GM23248 (cell line): ENCODE data around the gene MAPK8IP3. TPM values are rescaled to one million over a fixed set of nuclear protein-coding genes. Genes with fewer than 3 reads are reported as not detected.

ENCODE experiments used
- DNase-seq: peaks from one replicate; pipeline ENCODE4 v3.0.0-alpha.2; 2015
- H2AFZ ChIP-seq: fragments of 200-600 bp; sonication (generic); 2 replicates; pipeline ENCODE4 v1.6.1; 2016; ENCODE audit warnings: antibody characterized with exemption
- H3F3A ChIP-seq: fragments of 200-600 bp; sonication (generic); 2 replicates; pipeline ENCODE4 v1.6.1; 2016; ENCODE audit warnings: mild to moderate bottlenecking, antibody characterized with exemption, mixed run types; ENCODE audit not compliant: insufficient read depth
- H3K27ac ChIP-seq: fragments of 200-600 bp; sonication (generic); 2 replicates; pipeline ENCODE4 v1.5.1; 2016; ENCODE audit warnings: mild to moderate bottlenecking
- H3K27me3 ChIP-seq: fragments of 200-600 bp; sonication (generic); replicated peaks from 2 replicates; pipeline ENCODE4 v1.6.1; 2016; ENCODE audit warnings: mild to moderate bottlenecking; ENCODE audit not compliant: insufficient read depth
- H3K36me3 ChIP-seq: fragments of 200-600 bp; sonication (generic); 2 replicates; pipeline ENCODE4 v1.6.1; 2016; ENCODE audit warnings: low read depth, mild to moderate bottlenecking
- H3K4me1 ChIP-seq: fragments of 200-600 bp; sonication (generic); 2 replicates; pipeline ENCODE4 v1.6.1; 2016; ENCODE audit warnings: mild to moderate bottlenecking; ENCODE audit not compliant: insufficient read depth
- H3K4me2 ChIP-seq: fragments of 200-600 bp; sonication (generic); one replicate; pipeline ENCODE4 v1.6.1; 2016; ENCODE audit warnings: mild to moderate bottlenecking; ENCODE audit not compliant: unreplicated experiment
- H3K4me3 ChIP-seq: fragments of 200-600 bp; sonication (generic); 2 replicates; pipeline ENCODE4 v1.5.1; 2016; ENCODE audit warnings: mild to moderate bottlenecking
- H3K79me2 ChIP-seq: fragments of 200-600 bp; sonication (generic); 2 replicates; pipeline ENCODE4 v1.6.1; 2016; ENCODE audit warnings: mild to moderate bottlenecking; ENCODE audit not compliant: insufficient read depth
- H3K9ac ChIP-seq: fragments of 200-600 bp; sonication (generic); 2 replicates; pipeline ENCODE4 v1.6.1; 2016; ENCODE audit warnings: mild to moderate bottlenecking
- H3K9me2 ChIP-seq: fragments of 200-600 bp; sonication (generic); 2 replicates; pipeline ENCODE4 v1.6.1; 2016; ENCODE audit warnings: mixed run types, mild to moderate bottlenecking, moderate library complexity; ENCODE audit not compliant: insufficient read depth
- H3K9me3 ChIP-seq: fragments of 200-600 bp; sonication (generic); one replicate; pipeline ENCODE4 v1.6.1; 2017; ENCODE audit warnings: low read depth
- H4K20me1 ChIP-seq: fragments of 200-600 bp; sonication (generic); 2 replicates; pipeline ENCODE4 v1.6.0; 2016; ENCODE audit not compliant: insufficient read depth
- EZH2 ChIP-seq: fragments of 200-600 bp; sonication (generic); IDR thresholded peaks from 2 replicates; pipeline ENCODE4 v1.6.1; 2018; ENCODE audit warnings: antibody characterized with exemption, mild to moderate bottlenecking; ENCODE audit not compliant: insufficient read depth, poor library complexity, severe bottlenecking
- EZH2phosphoT487 ChIP-seq: fragments of 200-600 bp; sonication (generic); IDR thresholded peaks from 2 replicates; pipeline ENCODE4 v1.6.1; 2018; ENCODE audit warnings: antibody characterized with exemption, moderate library complexity, mild to moderate bottlenecking, low read depth; ENCODE audit not compliant: insufficient read depth
- WGBS, 2 experiments: methylation state at CpG; one replicate each; pipeline ENCODE4 v1.1.6; 2015 to 2017; ENCODE audit warnings: low lambda C conversion rate in 2 of 2, low coverage in 1 of 2; ENCODE audit errors: missing lambda C conversion rate in 2 of 2; 5-methylcytosine and 5-hydroxymethylcytosine counted together
- in situ Hi-C: fragments of 300-500 bp; cut with MboI; formaldehyde crosslinking; loops from 2 replicates; pipeline ENCODE4 v1.15.0; 2020
- polyA plus RNA-seq: library from polyadenylated mRNA; unstranded; fragments of >200 nt; fragmentation: Nextera tagmentation; extraction: Ambion mirVana; gene quantifications from 2 replicates; pipeline ENCODE4 v1.2.1, GENCODE V29; 2016
- total RNA-seq: library from RNA; depleted of rRNA; stranded (reverse); fragments of >200 nt; shearing (Covaris generic); gene quantifications from 2 replicates; pipeline ENCODE4 v1.2.3, GENCODE V29; 2014

The MAPK8IP3 gene
- total and polyA plus RNA-seq, 2 experiments from 2014 or later = 10.0 to 28.3 TPM

DNA sequence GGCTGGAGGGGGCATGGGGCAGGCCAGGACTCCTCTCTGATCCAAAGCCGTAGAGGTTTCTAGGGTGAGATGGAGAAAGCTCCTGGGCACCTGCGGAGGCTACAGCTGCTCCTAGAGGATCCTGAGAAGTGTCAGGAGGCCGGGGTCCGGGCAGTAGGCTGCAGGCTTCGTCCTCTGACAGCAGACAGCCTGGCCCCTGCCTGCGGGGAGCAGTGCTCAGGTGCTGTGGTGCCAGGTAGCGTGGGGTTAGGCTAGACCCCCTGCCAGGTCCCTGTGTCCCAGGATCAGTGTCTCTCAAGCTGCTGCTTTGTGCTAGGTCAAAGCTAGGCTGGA is 68.4 kb downstream of the MAPK8IP3 start:
- H3K27ac ChIP-seq = no peak overlapping the region
- H3F3A ChIP-seq = peaks cover 11% of the 10 kb centered on the region; the same call in 1 of the 2 replicates
- H4K20me1 ChIP-seq = no peaks in the 10 kb centered on the region
- H3K9me2 ChIP-seq = no peaks in the 10 kb centered on the region
- H3K4me3 ChIP-seq = peak overlapping the region; percentile 86
- H3K4me1 ChIP-seq = peaks cover 9% of the 10 kb centered on the region; the same call in 1 of the 2 replicates
- peaks cover 38% of the 10 kb centered on the region for H3K79me2 ChIP-seq
- no peak for TF ChIP-seq EZH2
- TF ChIP-seq EZH2phosphoT487 = no peak
- in situ Hi-C loops = no loop called here
- H3K36me3 ChIP-seq = no peaks in the 10 kb centered on the region
- no peak overlapping the region for H2AFZ ChIP-seq
- H3K9ac ChIP-seq = peak overlapping the region; percentile 86
- WGBS, 2 experiments = 77 to 81% methylated on average over 7 of the region's 7 CpGs
- H3K9me3 ChIP-seq = no peaks in the 10 kb centered on the region
- no peaks in the 10 kb centered on the region for H3K27me3 ChIP-seq
- H3K4me2 ChIP-seq = peak overlapping the region; percentile 93
- DNase-seq = no peak

DNA sequence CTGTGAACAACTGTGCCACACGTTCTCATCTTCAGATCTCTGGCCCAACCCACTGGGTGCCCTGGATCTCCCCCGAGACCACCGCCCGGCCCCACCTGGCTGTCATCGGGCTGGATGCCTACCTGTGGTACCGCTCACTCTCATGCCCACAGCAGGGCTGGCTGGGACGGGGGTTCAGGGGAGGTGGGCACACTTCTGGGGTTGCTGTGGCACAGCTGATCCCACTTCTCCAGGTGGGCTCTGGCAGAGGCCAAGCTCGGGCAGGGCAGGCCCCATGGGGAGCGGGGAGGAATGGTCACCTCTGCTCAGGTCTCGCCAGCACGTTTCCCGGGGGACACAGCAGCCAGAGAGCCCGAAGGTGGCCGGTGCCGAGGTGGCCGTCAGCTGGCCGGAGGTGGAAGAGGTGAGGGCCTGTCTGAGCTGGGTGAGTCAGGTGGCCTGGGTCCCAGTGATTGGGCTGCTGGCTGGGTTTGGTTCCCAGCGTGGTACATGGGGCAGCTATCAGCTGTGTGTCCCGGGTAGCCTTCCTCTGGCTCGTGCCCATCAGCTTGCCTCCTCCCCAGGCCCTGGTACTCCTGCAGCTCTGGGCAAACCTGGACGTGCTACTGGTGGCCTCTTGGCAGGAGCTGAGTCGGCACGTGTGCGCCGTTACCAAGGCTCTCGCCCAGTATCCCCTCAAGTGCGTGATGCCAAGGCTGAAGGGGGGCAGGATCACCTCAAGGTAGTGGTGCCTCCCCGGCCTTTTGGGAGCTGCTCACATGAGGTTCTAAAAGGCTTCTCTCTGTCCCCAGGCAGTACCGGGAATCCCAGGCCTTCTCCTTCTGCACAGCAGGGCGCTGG is 69.2 kb downstream of the MAPK8IP3 start:
- H3K36me3 ChIP-seq = no peaks in the 10 kb centered on the region
- in situ Hi-C loops = no loop called here
- peaks cover 6% of the 10 kb centered on the region; the same call in 1 of the 2 replicates for H3K4me1 ChIP-seq
- no peak overlapping the region for H3K4me3 ChIP-seq
- no peak overlapping the region for H3K27ac ChIP-seq
- 88 to 91% methylated on average over 28 to 30 of the region's 30 CpGs for WGBS, 2 experiments
- no peak overlapping the region for H2AFZ ChIP-seq
- H3K9me2 ChIP-seq = no peaks in the 10 kb centered on the region
- H4K20me1 ChIP-seq = no peaks in the 10 kb centered on the region
- H3K9me3 ChIP-seq = no peaks in the 10 kb centered on the region
- no peak overlapping the region for H3K4me2 ChIP-seq
- TF ChIP-seq EZH2phosphoT487 (no peak), EZH2 (no peak)
- no peak for DNase-seq
- H3K9ac ChIP-seq = peak overlapping the region; percentile 86; the same call in 1 of the 2 replicates
- peaks cover 6% of the 10 kb centered on the region; the same call in 1 of the 2 replicates for H3F3A ChIP-seq
- no peaks in the 10 kb centered on the region for H3K27me3 ChIP-seq
- peaks cover 38% of the 10 kb centered on the region for H3K79me2 ChIP-seq

- TF ChIP-seq EZH2 = no peak
- TF ChIP-seq EZH2phosphoT487 = no peak
- Histone ChIP-seq H4K20me1 (no peaks in the 10 kb centered on the region), H3F3A (peaks cover 10% of the 10 kb centered on the region; the same call in 1 of the 2 replicates), H3K4me1 (0 out of 2 replicates have a peak, but pooled peaks cover 5% of the 10 kb centered on the region), H3K27ac (no peak overlapping the region), H3K27me3 (no peaks in the 10 kb centered on the region), H3K79me2 (peaks cover 46% of the 10 kb centered on the region), H3K4me3 (no peak overlapping the region), H3K4me2 (no peak overlapping the region), H3K36me3 (no peaks in the 10 kb centered on the region), H3K9me3 (no peaks in the 10 kb centered on the region), H3K9ac (no peak overlapping the region), H3K9me2 (no peaks in the 10 kb centered on the region), H2AFZ (no peak overlapping the region)
- no peak for DNase-seq
- in situ Hi-C loops = no loop called here
- 84 to 93% methylated on average over 17 to 27 of the region's 28 CpGs for WGBS, 2 experiments
These were observed 70.1 kb downstream of the MAPK8IP3 start for GRCh38 chr16:1775846-1776671.

DNA sequence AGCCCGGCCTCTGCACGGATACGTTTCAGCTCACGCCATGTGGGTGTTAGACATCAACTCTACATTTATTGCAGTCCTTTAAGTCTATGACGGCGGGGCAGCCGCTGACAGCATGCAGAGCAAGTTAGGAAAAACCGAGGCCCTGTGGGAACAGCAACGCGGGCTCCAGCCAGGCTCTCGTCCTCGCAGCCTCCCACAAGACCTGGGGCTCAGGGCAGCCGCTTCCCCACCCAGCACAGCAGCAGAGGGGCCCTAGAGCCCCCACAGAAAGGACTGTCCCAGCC is 70.6 kb downstream of the MAPK8IP3 start:
- Histone ChIP-seq H3K27me3 (no peaks in the 10 kb centered on the region), H3K9me3 (no peaks in the 10 kb centered on the region), H3K36me3 (no peaks in the 10 kb centered on the region), H2AFZ (no peak overlapping the region), H4K20me1 (no peaks in the 10 kb centered on the region), H3K27ac (no peak overlapping the region), H3K4me2 (no peak overlapping the region), H3K9me2 (no peaks in the 10 kb centered on the region), H3K4me3 (no peak overlapping the region), H3F3A (peaks cover 10% of the 10 kb centered on the region; the same call in 1 of the 2 replicates), H3K9ac (no peak overlapping the region), H3K79me2 (peaks cover 50% of the 10 kb centered on the region), H3K4me1 (0 out of 2 replicates have a peak, but pooled peaks cover 5% of the 10 kb centered on the region)
- no peak for DNase-seq
- in situ Hi-C loops = no loop called here
- TF ChIP-seq EZH2 = no peak
- no peak for TF ChIP-seq EZH2phosphoT487
- WGBS, 2 experiments = 75 to 78% methylated on average over 13 of the region's 13 CpGs
